Psoas muscle (tissue), 8 donors: ENCODE measurements around the gene CD300LF. TPM values are rescaled to one million over a fixed set of nuclear protein-coding genes. Genes with fewer than 3 reads are reported as not detected.

ENCODE experiments used
- ATAC-seq, 4 donors: fragments of 200-7000 bp; cut with Tn5 transposase; one replicate each; pipeline ENCODE4 v1.9.1; 2020; ENCODE audit warnings: moderate library complexity in 3 of 4, mild to moderate bottlenecking in 2 of 4
- DNase-seq, 2 donors: peaks; one replicate each; pipeline ENCODE4 v3.0.0-alpha.2; 2020
- H3K27ac ChIP-seq: fragments of 200-600 bp; one replicate; pipeline ENCODE4 v1.8.0; 2022
- H3K27me3 ChIP-seq, 3 donors: fragments of 200-600 bp in 1 of 3; one replicate each; pipeline versions ENCODE4 v1.6.1 to v1.8.0; 2013 to 2022; ENCODE audit warnings: low read length in 2 of 3, mild to moderate bottlenecking in 2 of 3, moderate library complexity in 1 of 3; ENCODE audit not compliant: insufficient read depth in 3 of 3
- H3K36me3 ChIP-seq, 2 donors: fragments of 200-600 bp in 1 of 2; one replicate each; pipeline versions ENCODE4 v1.6.1 to v1.8.0; 2013 to 2022; ENCODE audit warnings: low read depth in 1 of 2, mild to moderate bottlenecking in 1 of 2, moderate library complexity in 1 of 2; ENCODE audit not compliant: insufficient read depth in 1 of 2
- H3K4me1 ChIP-seq: fragments of 200-600 bp; one replicate; pipeline ENCODE4 v1.8.0; 2022
- H3K4me3 ChIP-seq: fragments of 200-600 bp; one replicate; pipeline ENCODE4 v1.8.0; 2022; ENCODE audit warnings: mild to moderate bottlenecking
- H3K9me3 ChIP-seq: fragments of 200-600 bp; one replicate; pipeline ENCODE4 v1.8.0; 2022
- CTCF ChIP-seq: fragments of 200-600 bp; IDR thresholded peaks from one replicate; pipeline ENCODE4 v1.8.0; 2022; ENCODE audit warnings: antibody characterized with exemption
- WGBS, 3 donors: extraction: QIAGEN DNeasy Blood & Tissue Kit; methylation state at CpG; one replicate each; pipeline versions ENCODE4 v1.1.6 to v1.1.7; 2013; 5-methylcytosine and 5-hydroxymethylcytosine counted together
- intact Hi-C, 2 donors: fragments of 100-400 bp; cut with DNase I; formaldehyde crosslinking; loops; one replicate each; pipeline versions ENCODE4 v1.11.0 to v1.14.2; 2022
- polyA plus RNA-seq, 3 donors: library from polyadenylated mRNA; stranded (reverse); fragments of 200-250 nt; gene quantifications; one replicate each; pipeline ENCODE4 v1.2.3, GENCODE V29; 2013
- total RNA-seq, 4 donors: library from RNA; stranded (reverse); fragmentation: NEBNext Ultra II Directional in 2 of 4; extraction: Animal tissue kit (Norgen Biotek cat#: 25700) in 2 of 4; gene quantifications; one replicate each; pipeline versions ENCODE4 v1.2.1 to v1.2.4, GENCODE V29; 2021 to 2023
- donor health status: healthy with polysubstance abuse.
- donor health status: DM: no; HTN: no; CAD: no; lungs with moderate emphysema.
- donor health status: Bipolar disorder and iron deficiency.
- donor health status: healthy.
- donor health status: DM: yes; HTN: yes; CAD: no.
- donor health status: DM: no; HTN: no; CAD: no.
- donor health status: DM: no; HTN: no; CAD: no.
- donor health status: DM: yes; HTN: yes; CAD: no.

The CD300LF gene
- total and polyA plus RNA-seq, 7 donors = 0.09 to 0.39 (median 0.24) TPM; not detected in 3

- WGBS, 3 donors = 93 to 94% (median 94%) methylated on average over 9 of the region's 9 CpGs
- Histone ChIP-seq H3K4me1 (peaks cover 5% of the 10 kb centered on the region), H3K36me3 (no peaks in the 10 kb centered on the region), H3K4me3 (no peak overlapping the region), H3K9me3 (no peaks in the 10 kb centered on the region), H3K27me3 (peaks cover 0 to 32% (median 5%) of the 10 kb centered on the region in 3 donors), H3K27ac (no peak overlapping the region)
- DNase-seq (no peak), ATAC-seq (no peak)
- intact Hi-C loops = loop anchor here in 1 of 2 donors (2.0 kb wide), 1 partner anchor 120 kb away; no protein-coding TSS in a partner anchor
- no peak for TF ChIP-seq CTCF
Measured at GRCh38 chr17:74742978-74743545, 30.3 kb upstream of the CD300LF start.

GRCh38 chr17:74742153-74742515 is 29.4 kb upstream of the CD300LF start:
- no peak overlapping the region for H3K27ac ChIP-seq
- no peak for DNase-seq
- no peak overlapping the region for H3K4me3 ChIP-seq
- TF ChIP-seq CTCF = no peak
- no peaks in the 10 kb centered on the region for H3K4me1 ChIP-seq
- 54 to 67% (median 62%) methylated on average over 4 of the region's 4 CpGs for WGBS, 3 donors
- no peak for ATAC-seq
- peaks cover 0 to 41% (median 14%) of the 10 kb centered on the region in 3 donors for H3K27me3 ChIP-seq
- H3K9me3 ChIP-seq = no peaks in the 10 kb centered on the region
- intact Hi-C loops = loop anchor here in 1 of 2 donors (2.0 kb wide), 1 partner anchor 121 kb away; no protein-coding TSS in a partner anchor
- no peaks in the 10 kb centered on the region for H3K36me3 ChIP-seq

- Histone ChIP-seq H3K27ac (no peak overlapping the region), H3K4me1 (no peaks in the 10 kb centered on the region), H3K9me3 (no peaks in the 10 kb centered on the region), H3K4me3 (no peak overlapping the region), H3K27me3 (peaks cover 0 to 54% (median 24%) of the 10 kb centered on the region in 3 donors), H3K36me3 (no peaks in the 10 kb centered on the region)
- intact Hi-C loops = no loop called here
- WGBS, 3 donors = 83 to 88% (median 87%) methylated on average over 17 of the region's 17 CpGs
- no peak for TF ChIP-seq CTCF
- ATAC-seq = no peak
- DNase-seq = no peak
Measured at GRCh38 chr17:74740641-74741387, 28.1 kb upstream of the CD300LF start.

GRCh38 chr17:74740173-74740572 is 27.4 kb upstream of the CD300LF start:
- 83 to 85% (median 84%) methylated on average over 6 of the region's 6 CpGs for WGBS, 3 donors
- no peaks in the 10 kb centered on the region for H3K9me3 ChIP-seq
- ATAC-seq (no peak), DNase-seq (no peak)
- peaks cover 0 to 60% (median 25%) of the 10 kb centered on the region in 3 donors for H3K27me3 ChIP-seq
- no peaks in the 10 kb centered on the region for H3K36me3 ChIP-seq
- TF ChIP-seq CTCF = no peak
- no peak overlapping the region for H3K4me3 ChIP-seq
- H3K4me1 ChIP-seq = no peaks in the 10 kb centered on the region
- intact Hi-C loops = no loop called here
- no peak overlapping the region for H3K27ac ChIP-seq
